GM12874 (cell line): ENCODE measurements around the gene ZNF513.

Source experiments
- TF ChIP-seq, protein P1 (sequence below): IDR thresholded peaks from 2 replicates; pipeline ENCODE4 v1.5.1; 2011; ENCODE audit warnings: low read depth, mild to moderate bottlenecking, control low read depth, low read length, moderate library complexity; ENCODE audit not compliant: insufficient read depth

The ZNF513 gene, protein sequence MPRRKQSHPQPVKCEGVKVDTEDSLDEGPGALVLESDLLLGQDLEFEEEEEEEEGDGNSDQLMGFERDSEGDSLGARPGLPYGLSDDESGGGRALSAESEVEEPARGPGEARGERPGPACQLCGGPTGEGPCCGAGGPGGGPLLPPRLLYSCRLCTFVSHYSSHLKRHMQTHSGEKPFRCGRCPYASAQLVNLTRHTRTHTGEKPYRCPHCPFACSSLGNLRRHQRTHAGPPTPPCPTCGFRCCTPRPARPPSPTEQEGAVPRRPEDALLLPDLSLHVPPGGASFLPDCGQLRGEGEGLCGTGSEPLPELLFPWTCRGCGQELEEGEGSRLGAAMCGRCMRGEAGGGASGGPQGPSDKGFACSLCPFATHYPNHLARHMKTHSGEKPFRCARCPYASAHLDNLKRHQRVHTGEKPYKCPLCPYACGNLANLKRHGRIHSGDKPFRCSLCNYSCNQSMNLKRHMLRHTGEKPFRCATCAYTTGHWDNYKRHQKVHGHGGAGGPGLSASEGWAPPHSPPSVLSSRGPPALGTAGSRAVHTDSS

GRCh38 chr2:27380626-27381545, at the start of gene ZNF513:
TSS of gene ZNF513 (minus strand) at chr2:27380734. CDS start at chr2:27380526, 208 bp downstream.
- TF ChIP-seq, protein P1, sequence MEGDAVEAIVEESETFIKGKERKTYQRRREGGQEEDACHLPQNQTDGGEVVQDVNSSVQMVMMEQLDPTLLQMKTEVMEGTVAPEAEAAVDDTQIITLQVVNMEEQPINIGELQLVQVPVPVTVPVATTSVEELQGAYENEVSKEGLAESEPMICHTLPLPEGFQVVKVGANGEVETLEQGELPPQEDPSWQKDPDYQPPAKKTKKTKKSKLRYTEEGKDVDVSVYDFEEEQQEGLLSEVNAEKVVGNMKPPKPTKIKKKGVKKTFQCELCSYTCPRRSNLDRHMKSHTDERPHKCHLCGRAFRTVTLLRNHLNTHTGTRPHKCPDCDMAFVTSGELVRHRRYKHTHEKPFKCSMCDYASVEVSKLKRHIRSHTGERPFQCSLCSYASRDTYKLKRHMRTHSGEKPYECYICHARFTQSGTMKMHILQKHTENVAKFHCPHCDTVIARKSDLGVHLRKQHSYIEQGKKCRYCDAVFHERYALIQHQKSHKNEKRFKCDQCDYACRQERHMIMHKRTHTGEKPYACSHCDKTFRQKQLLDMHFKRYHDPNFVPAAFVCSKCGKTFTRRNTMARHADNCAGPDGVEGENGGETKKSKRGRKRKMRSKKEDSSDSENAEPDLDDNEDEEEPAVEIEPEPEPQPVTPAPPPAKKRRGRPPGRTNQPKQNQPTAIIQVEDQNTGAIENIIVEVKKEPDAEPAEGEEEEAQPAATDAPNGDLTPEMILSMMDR = no peak

DNA sequence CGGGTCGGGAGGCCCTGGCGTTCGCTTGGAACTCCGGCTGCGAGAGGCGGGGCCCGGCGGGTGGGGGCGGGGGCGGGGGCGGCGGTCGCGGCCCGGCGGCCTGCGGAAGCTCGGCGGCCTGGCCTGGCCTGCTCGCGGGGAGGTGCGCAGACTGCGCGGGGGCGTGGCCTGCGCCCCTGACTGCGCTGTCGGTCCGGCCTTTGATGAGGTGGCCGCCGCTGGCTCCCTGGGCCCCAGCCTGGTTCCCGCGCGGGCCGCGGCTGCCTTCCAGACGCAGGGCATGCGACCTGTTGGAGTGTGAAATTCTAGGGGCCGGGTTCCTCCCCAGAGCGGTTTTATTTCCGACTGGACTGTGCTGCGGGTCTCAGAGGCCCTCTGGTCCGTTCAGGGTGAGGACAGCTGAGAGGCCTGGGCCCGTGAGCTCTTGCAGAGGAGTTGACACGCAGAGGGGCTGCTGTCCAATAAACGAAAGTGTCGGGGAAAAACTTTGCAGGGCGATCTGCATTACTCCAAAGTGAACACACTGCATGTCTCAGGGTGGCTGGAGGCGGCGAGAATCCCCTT, 48.5 kb upstream of the ZNF513 start:
- TF ChIP-seq, protein P1 = no peak

GRCh38 chr2:27428213-27428977, 47.9 kb upstream of the ZNF513 start, which contains the start of gene NRBP1:
TSS of gene NRBP1 (plus strand) at chr2:27428631. CDS start at chr2:27433274, 4,643 bp downstream.
- TF ChIP-seq, protein P1 = no peak

DNA sequence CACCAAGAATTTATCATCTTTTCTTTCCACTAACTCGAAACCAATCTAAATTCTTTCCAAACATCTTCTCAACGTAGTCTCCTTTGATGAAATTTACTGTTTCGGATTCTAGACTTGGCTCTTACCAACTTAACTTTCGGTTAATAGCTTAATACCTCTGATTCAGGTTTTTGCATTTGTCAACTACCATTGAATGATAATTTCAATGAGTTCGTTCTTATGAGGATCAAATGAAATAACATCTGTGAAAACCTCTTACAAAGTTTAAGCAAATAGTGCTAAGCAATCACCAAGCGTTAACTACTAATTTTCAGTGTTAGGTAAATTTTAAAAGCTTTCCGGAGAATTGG, 47.3 kb upstream of the ZNF513 start:
- TF ChIP-seq, protein P1 = no peak

GRCh38 chr2:27422958-27423357, 42.4 kb upstream of the ZNF513 start:
- TF ChIP-seq, protein P1 = no peak

DNA sequence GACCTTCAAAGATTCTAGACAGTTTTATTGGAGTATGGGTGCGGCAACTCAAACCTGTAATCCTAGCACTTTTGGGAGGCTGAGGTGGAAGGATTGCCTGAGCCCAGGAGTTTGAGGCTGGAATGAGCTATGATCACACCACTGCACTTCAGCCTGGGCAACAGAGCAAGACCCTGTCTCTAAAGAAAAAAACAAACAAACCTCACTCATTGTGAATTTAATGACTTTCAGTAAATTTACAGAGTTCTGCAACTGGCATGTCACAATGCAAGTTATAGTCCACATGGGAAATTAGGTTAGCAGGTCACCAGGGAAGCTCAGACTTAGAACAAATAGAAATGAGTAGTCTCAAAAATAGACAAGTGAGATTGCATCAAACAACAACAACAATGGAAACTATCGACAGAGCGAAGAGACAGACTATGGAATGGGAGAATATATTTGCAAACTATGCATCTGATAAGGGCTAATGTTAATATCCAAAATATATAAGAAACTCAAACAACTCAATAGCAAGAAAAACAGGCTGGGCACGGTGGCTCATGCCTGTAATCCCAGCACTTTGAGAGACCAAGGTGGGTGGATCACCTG, 41.2 kb upstream of the ZNF513 start:
- TF ChIP-seq, protein P1 = no peak
